Left ventricle myocardium superior (tissue), 1 donor: ENCODE measurements around the gene INSC. TPM values are rescaled to one million over a fixed set of nuclear protein-coding genes. Genes with fewer than 3 reads are reported as not detected.

ENCODE experiments used
- ATAC-seq: fragments of 200-7000 bp; cut with Tn5 transposase; one replicate; pipeline ENCODE4 v1.9.1; 2020; ENCODE audit warnings: mild to moderate bottlenecking, moderate library complexity
- DNase-seq: peaks from one replicate; pipeline ENCODE4 v3.0.0-alpha.2; 2020
- intact Hi-C: fragments of 100-400 bp; cut with micrococcal nuclease; formaldehyde crosslinking; loops from one replicate; pipeline ENCODE4 v1.11.0; 2022
- total RNA-seq: library from RNA; stranded (reverse); fragmentation: NEBNext Ultra II Directional; extraction: Animal tissue kit (Norgen Biotek cat#: 25700); gene quantifications from one replicate; pipeline ENCODE4 v1.2.1, GENCODE V29; 2021
- donor health status: DM: no; HTN: yes; CAD: no; lungs with severe emphysema.

The INSC gene
- total RNA-seq, 1 donor from 2014 or later = 0.40 TPM

DNA sequence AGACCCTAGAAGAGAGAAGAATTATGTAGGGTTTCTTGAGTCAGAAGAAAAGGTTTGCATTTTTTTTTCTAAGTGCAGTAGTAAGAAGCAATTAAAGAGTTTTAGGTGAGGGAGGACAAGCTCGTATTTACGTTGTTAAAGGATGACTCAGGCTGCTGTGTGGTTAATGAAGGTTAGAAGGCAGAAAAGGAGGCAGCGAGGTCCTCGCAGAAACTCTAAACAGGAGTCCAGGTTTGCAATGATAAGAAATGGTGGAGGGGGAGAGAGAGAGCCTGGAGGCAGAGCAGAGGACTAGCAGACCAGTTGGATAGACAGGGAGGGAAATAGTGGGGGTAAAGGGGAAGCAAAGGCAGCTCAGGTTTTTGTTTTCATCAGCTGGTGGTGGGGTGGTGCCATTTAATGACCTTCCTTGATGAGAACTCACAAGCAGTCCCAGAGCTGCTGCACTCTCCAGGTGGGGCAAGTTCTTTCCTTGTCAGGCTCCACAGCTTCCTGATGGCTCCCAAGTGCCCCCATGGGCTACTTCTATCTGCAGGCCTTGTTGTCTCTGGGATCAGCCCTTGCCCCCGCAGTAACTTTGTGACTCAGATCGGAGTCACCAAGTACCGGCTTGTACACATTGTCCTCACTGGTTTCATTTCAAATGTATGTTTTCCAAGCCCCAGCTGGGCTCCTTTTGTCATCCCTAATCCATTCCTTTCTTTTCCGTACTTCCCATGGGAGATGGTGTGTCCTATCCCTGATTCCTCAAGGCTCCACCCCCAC is 8.3 kb upstream of the INSC start:
- ATAC-seq (no peak), DNase-seq (no peak)
- intact Hi-C loops = no loop called here

DNA sequence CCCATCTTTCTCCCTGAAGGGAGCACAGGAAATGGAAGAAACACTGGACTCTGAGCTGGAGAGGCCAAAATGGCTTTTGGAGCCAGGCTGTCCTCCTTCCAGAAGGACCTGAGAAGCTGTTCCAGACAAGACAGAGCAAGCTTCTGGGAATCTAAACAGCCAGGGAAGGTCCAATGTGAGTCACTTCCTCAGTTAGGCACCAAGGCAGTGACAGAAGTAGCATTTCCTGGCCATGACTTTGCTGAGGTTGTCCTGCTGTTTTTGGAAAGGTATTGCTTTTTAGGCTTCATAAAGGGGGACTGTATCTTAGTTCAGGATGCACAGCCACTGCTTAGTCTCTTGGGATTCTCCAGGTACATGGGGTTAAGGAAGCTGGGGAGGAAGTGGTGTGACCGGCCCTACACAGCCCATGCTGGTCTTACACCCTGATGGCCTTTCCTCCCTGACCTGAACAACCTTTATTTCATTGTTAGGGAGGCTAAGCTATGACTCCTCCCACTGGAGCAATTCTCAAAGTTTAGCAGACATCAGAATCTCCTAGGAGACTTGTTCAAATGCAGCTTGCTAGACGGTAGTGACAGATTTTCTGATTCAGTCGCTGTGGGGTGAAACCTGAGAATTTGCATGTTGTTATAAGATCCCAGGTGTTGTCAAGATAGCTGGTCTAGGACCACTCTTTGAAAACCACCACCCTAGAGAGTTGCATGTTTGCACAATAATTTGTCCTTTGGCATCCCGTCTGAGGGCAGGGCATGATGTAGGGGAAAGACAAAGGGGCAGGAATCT is 6.8 kb upstream of the INSC start:
- no peak for ATAC-seq

DNA sequence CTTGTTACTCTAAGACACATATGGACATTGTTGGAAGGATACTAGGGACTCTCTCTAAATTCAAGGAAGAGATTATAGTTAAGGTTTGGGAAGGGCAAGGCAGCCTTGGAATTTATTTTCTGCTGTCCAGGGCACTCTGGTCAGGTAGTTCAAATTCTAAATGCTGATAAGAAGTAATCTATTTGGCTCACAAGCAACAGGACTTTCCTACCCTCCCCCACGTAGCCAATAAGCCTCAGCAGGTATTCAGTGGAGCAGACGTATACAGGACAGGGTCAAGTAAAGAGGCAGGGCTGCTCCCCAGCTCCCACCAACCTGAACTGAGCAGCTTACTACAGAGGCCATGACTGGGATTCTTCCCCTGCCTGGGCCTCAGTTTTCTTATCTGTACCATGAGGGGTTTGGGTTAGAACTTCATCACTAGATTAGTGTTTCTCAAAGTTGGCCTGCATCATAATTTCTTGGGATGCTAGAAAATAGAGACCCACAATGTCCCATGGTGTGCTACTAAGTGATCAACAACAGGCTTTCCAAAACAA is 6.1 kb upstream of the INSC start:
- intact Hi-C loops = no loop called here
- no peak for DNase-seq
- ATAC-seq = no peak

More for the DNA sequence above, 6.8 kb upstream of the INSC start:
- DNase-seq = no peak
- intact Hi-C loops = no loop called here

DNA sequence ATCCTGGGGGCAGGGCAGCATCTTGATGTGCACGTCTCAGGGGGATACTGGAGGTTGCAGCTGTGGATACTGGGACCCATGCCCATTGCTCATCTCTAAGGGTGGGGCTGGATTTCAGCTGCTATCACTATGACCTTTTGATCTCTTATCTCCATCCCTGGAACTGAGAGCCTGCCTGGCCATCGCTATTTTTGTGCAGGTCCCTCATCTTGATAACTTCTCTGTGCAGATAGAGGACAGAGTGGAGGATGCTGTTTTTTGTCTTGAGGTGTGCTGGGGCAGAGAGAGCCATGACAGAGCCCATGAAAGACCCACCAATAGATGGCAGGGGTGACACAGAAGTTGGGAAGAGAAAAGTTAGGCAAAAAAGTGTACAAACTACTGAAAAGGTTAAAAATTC is 5.1 kb upstream of the INSC start:
- no peak for ATAC-seq

DNA sequence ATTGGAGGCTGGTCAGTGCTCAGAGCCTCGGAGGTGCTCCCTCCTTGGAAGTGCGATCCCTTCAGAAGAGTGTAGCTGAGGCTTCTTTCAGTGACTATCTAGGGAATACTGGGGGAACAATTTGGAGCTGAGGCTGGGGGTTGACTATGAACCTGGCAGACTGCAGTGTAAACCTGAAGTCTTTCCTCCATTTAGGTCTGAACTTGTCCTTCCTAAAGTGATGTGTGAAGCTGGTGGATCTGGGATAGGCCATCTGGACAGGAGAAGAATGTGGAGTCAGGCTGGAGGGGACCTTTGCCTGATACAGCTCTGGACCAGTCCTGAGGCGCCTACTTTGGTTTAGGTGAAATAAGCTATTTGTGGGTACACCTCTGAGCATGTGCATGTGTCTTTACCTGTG is 3.5 kb upstream of the INSC start:
- intact Hi-C loops = no loop called here
- ATAC-seq = no peak
- no peak for DNase-seq

More for the DNA sequence above, 5.1 kb upstream of the INSC start:
- no peak for DNase-seq
- intact Hi-C loops = no loop called here

DNA sequence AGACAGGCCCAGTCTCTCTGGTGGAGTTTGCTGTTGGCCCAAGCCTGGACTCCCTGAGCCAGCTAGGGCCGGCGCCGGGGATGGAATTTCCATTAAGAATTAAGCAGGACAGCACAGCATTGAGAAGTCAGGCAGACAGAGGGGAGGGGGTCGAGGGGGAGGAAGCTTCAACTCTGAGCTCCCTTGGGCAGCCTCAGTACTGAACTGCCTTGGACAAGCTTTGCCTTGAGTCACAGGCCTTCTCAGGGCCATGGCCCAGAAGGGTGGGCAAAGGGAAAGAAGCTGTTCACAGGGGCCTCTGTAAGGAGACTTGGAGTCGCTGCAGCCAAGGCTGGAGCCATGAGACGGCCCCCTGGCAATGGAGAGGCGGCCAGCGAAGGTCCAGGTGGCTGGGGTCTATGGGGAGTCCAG is 2.6 kb upstream of the INSC start:
- ATAC-seq = no peak
- intact Hi-C loops = no loop called here
- no peak for DNase-seq

DNA sequence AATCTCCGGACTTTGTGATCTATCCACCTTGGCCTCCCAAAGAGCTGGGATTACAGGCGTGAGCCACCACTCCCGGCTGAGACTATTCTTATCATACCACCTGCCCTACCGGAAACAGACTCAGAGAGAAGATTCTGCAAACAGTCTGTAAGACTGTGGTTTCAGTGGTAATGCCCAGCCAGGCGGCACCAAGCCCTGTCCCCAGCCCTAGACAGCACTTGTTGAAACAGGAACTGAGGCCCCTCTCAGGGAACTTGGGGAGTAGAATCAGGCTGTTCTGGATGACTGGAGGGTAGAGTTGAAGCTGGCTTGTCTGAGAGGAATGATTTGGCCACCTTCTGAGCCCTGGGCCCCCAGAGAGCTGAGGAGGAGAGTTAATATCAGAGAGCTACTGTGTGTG is 1.3 kb upstream of the INSC start:
- ATAC-seq (no peak), DNase-seq (no peak)
- intact Hi-C loops = no loop called here

DNA sequence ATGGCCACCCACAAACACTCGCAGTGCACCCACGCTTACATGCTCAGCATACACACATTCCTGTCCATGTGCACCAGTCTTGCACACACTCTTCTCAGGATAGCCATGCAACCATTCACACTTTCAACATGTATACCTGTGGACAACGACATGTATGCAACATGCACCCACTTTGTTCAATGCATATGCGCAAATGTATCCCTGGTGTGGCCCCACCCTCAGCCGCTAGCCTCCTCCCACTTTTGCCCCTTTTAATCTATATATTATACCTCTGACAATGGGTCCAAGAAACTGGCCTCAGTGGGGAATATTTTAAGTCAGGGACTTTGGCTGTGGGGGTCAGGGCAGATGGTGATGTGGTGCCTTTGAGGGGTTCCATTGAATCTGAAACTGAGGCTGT is 963 bp downstream of the INSC start:
- no peak for ATAC-seq
- DNase-seq = no peak
- intact Hi-C loops = no loop called here

DNA sequence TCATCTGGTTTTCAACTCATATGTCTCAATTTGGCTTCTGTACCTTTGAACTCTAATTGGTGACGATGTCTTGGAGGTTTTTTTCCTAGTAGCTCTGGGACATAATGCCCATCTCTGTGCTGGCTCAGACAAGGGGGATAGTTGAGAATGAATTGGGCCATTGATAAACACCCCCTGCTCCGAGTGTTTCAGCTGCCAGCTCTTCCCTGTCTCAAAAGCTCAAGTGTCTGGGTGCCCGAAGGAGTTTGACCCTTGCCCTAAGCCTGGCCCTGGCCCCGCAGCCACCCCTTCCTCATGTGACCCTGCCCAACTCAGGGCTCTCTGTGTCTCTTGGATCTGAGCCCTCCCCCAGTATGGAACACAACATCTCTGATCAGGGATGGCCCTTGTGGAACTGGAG is 3.0 kb downstream of the INSC start:
- ATAC-seq = peak; percentile 29
- intact Hi-C loops = no loop called here

DNA sequence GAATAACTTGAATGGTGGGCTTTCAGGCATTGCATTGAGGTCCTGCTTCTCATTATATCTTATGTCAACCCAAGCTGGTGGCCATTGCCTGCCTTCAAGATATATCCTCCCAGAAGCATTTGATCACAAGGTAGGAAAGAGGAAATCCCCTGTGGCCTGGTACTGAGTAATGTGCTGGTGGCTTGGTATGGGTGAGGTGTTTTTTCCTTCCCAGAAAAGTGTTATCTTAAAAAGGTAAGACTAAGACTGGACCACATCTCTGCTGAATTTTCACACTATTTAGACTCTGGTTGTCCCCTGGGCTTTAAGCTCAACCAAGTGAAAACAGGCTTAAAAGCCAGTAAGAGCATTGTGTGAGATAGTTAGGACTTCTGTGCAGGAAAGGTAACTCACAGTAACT is 3.7 kb downstream of the INSC start:
- ATAC-seq = no peak
- intact Hi-C loops = no loop called here

More for the DNA sequence above, 3.0 kb downstream of the INSC start:
- DNase-seq = no peak

DNA sequence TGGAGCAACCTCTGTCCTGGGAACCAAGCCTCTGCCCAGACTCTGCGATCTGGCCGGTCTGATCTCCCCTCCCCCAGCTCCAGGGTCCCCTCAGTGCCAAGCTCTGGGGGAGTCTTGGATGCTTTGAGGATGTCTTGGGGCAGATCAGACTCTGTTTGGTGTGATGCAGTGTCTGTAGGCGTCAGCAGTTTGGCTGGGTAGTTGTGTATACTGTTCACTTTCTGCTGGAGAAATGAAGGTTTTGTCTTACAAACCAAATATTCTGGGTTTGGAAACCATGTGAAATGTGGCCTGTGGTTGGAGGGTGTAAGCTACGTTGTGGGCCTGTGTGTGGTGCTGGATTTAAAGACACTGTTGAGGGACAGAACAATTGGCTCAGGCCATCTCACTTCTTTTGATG is 4.6 kb downstream of the INSC start:
- DNase-seq (no peak), ATAC-seq (no peak)
- intact Hi-C loops = no loop called here

More for the DNA sequence above, 3.7 kb downstream of the INSC start:
- no peak for DNase-seq

DNA sequence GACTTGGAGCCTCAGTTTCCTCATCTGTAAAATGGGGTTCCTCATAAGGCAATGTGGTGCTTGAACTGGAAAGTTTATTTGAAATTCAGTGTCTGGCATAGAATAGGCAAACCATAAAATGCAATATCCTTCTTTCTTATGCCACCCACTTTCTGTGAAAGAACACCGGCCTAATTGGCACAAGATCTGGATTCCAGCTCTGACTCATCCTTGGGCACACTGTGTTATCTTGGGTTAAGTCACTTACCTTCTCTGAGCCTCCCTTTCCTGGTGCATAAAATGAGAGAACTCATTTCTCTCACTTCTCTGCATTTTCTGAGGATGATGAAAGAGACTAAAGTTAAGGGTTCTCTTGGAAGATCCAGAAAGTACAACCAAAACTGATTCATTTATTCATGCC is 5.1 kb downstream of the INSC start:
- DNase-seq (no peak), ATAC-seq (no peak)
- intact Hi-C loops = no loop called here

DNA sequence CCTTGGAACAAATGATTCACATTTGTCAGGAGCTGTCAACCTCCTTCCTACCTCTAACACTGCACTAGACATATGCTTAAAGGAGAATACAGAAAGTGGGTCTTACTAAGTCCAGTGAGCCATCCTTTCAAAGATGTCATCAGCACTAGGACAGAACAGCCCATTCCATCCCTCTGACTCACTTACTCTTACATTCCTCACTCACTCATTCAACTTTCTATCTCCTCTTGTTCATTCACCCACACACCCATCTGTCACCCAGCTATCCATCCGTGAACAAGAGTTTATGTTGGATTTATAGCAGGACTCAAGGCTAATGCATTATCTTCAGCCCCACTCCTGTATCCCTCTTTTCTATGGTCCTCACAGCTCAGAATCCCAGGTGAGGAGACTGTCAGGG is 9.1 kb downstream of the INSC start:
- ATAC-seq (no peak), DNase-seq (no peak)
- intact Hi-C loops = no loop called here

DNA sequence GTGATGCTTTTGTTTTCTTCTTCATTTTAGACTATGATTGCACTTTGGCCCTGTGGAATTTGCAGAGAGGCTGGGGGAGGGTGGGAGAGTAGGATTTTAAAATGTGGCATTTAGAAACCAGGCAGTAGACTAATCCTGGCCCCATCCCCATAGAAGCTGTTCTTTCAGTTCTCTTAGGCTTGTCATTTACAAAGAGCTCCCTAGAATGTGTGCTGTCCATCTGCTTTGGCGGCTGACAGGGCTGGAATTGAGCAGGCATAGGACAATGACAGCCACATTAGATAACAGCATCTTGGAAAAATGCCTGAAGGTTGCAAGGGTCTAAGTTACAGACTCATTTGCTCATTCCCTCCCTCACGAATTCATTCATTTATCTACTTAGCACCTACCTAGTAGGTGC is 9.8 kb downstream of the INSC start:
- DNase-seq (no peak), ATAC-seq (no peak)
- intact Hi-C loops = no loop called here

DNA sequence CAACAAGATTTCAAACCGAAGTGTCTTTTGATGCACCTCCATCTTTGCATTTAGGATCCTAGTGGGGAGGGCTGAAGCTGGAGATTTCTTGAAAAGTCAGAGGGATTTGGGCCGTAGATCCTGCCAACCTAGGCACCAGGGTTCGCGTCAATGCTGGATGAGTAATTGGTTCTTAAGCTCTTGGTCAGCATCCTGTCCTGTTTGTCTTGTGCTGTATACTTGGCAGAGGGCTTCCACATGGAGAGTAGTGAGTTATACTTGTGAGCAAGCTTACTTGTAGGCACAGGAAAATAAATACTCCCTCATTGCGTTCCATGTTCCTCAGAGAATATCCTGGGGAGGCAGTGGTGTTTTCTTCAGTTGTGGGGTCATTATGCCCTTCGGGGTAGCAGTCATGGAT is 12.6 kb downstream of the INSC start:
- DNase-seq = no peak
- no peak for ATAC-seq
- intact Hi-C loops = no loop called here

DNA sequence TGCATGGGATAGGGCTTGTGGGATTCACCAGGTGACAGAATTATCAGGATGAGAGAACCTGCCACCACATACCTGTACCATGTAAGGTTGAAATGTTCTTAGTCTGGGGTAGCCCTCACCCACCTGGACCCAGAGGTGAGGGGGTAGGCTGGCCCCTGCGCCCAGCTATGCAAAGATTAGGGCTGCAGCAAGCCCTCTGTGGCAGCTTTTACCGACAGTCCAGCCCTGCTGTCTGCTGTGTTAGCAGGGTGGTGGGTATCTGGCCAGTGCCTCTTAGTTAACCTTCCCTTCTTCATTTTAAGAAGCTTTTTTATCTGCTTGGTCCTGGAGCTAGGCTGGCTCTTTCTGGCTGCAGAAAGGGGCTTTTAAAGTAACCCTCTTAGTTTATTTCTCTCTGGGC is 13.9 kb downstream of the INSC start:
- ATAC-seq = no peak

DNA sequence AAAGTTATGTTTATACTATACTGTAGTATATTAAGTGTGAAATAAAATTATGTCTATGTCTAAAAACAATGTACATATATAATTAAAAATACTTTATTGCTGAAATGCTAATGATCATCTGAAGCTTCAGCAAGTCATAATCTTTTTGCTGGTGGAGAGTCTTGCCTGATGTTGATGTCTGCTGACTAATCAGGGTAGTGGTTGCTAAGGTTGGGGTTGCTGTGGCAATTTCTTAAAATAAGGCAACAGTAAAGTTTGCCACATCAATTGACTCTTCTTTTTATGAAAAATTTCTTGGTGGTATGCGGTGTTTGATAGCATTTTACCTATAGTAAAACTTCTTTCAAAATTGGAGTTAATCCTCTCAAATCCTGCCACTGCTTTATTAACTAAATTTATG is 21.4 kb downstream of the INSC start:
- DNase-seq = no peak
- intact Hi-C loops = no loop called here
- ATAC-seq = no peak

More for the DNA sequence above, 13.9 kb downstream of the INSC start:
- DNase-seq = no peak
- intact Hi-C loops = no loop called here

DNA sequence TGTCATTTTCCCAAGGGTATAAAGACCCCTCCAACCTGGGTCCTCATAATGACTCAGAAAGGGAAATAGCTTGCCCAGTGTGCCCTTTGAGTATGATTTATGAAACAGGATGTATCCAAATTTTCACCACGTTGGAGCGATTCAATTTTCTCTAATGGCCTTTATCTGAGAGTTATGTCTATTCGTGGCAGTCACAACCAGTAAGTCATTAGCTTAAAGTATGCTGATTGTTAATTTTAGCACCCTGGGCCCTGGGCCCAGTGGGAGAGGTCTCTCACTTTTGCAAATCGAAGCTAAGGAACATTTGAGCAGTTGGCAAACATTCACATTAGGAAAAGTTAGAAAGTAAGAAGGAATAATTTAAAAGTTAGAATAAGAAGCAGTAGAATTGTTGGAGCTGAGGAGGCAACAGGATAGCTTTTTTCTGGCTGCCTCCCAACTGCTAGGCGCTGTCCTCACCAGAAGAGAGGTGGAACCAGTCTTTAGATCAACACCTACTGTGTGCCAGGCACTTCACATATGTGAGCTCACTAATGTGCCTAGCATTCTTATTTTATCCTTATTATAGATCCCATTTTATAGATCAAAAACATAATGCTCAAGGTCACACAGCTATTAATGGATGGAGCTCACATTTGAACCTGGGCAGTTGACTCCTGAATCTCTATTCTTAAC is 24.5 kb downstream of the INSC start:
- intact Hi-C loops = no loop called here

DNA sequence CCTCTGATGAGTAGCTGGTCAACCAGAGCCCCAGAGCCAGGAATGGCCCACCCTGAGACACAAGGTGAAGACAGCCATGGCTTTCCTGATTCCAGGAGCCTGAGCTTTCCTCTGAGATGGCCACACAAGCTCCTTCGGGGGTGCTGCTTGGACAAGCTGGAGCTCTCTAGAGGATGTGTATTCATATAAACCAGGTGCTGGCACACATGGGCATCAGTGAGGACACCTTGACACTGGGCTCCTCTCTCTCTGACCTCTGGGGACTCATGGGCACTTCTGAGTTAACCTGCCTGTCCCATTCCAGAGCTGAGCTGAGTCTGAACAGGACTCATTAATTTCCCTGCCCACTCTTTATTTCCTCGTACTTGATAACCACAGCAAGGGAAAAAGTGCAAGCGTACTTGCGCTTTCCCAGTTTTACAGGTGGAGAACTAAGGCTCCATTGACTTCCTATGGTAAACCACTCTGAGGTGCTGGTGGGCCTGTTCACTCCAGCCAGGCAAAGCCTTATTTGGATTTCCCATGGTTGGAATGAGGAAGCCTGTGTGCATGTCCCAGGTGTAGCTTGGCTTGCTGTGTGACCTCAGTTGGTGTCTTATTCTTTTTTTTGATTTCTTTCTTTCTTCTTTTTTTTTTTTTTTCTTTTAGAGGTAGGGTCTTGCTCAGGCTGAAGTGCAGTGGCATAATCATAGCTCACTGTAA is 25.4 kb downstream of the INSC start:
- intact Hi-C loops = no loop called here
- ATAC-seq = no peak
- DNase-seq = no peak

More for the DNA sequence above, 24.5 kb downstream of the INSC start:
- ATAC-seq (peak; percentile 78), DNase-seq (no peak)
